Measurements from ENCODE around the gene CDKAL1.

DNA sequence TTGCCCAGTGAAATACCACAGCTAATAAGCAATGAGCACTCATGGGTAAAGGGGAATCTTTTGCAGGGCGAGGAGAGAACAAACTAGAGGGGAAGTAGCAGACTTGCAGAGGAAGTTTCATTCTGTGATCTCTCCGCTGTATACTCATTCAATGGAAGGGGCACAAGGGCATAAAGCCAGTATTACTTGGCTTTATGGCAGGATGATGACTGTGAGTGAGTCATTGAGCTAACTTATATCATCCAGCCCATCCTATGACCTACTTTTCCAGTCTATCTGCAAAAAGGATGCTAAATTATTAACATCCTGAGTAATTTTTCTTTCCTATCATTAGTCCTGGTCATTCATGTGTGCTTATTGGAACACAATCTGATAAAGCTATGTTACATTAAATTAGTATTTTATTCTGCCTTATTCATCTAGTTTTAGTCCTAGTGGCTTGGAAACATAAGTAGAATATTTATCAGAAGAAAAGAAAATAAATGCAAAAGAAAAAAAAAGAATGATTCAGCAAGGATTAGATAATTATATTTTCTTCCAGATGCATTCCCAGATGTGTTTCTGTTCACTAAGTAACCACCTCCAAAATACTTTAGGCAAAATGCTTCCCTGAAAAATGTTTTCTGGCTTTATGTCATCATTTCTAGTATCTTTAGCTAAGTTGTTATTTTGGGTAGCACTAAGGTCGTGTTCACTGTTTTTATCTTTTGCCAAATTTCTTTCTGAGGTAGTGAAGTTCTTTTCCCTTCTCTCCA, 471.7 kb downstream of the CDKAL1 start:
- TF ChIP-seq, protein P1, sequence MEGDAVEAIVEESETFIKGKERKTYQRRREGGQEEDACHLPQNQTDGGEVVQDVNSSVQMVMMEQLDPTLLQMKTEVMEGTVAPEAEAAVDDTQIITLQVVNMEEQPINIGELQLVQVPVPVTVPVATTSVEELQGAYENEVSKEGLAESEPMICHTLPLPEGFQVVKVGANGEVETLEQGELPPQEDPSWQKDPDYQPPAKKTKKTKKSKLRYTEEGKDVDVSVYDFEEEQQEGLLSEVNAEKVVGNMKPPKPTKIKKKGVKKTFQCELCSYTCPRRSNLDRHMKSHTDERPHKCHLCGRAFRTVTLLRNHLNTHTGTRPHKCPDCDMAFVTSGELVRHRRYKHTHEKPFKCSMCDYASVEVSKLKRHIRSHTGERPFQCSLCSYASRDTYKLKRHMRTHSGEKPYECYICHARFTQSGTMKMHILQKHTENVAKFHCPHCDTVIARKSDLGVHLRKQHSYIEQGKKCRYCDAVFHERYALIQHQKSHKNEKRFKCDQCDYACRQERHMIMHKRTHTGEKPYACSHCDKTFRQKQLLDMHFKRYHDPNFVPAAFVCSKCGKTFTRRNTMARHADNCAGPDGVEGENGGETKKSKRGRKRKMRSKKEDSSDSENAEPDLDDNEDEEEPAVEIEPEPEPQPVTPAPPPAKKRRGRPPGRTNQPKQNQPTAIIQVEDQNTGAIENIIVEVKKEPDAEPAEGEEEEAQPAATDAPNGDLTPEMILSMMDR (IDR thresholded peaks at IDR 0.05): no peak
- TF ChIP-seq POLR2A (IDR thresholded peaks at IDR 0.05): no peak
